ENCODE data around the gene TCERG1L.

- TF ChIP-seq, protein P1, sequence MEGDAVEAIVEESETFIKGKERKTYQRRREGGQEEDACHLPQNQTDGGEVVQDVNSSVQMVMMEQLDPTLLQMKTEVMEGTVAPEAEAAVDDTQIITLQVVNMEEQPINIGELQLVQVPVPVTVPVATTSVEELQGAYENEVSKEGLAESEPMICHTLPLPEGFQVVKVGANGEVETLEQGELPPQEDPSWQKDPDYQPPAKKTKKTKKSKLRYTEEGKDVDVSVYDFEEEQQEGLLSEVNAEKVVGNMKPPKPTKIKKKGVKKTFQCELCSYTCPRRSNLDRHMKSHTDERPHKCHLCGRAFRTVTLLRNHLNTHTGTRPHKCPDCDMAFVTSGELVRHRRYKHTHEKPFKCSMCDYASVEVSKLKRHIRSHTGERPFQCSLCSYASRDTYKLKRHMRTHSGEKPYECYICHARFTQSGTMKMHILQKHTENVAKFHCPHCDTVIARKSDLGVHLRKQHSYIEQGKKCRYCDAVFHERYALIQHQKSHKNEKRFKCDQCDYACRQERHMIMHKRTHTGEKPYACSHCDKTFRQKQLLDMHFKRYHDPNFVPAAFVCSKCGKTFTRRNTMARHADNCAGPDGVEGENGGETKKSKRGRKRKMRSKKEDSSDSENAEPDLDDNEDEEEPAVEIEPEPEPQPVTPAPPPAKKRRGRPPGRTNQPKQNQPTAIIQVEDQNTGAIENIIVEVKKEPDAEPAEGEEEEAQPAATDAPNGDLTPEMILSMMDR (IDR thresholded peaks at IDR 0.05; ENCODE audit: insufficient read depth, low read depth, low read length), result no peak
- no peak for TF ChIP-seq EZH2 (IDR thresholded peaks at IDR 0.05; ENCODE audit: insufficient read depth, low read length)
Measured at GRCh38 chr10:131167036-131167860, 144.3 kb downstream of the TCERG1L start.
